H1 (cell line): ENCODE data around the gene CD200. TPM values are rescaled to one million over a fixed set of nuclear protein-coding genes. Genes with fewer than 3 reads are reported as not detected.

Experiments used
- CTCF ChIA-PET: fragments of 300-600 bp; sonication (Branson Sonifier 250); formaldehyde crosslinking; loops from one replicate; lab custom pipeline; 2021; ENCODE audit not compliant: partially characterized antibody; lab: Charles Lee
- POLR2A ChIA-PET: fragments of 300-600 bp; sonication (Branson Sonifier 250); formaldehyde crosslinking; loops from one replicate; lab custom pipeline; 2021; ENCODE audit warnings: inconsistent platforms; ENCODE audit not compliant: partially characterized antibody; lab: Charles Lee
- DNase-seq, 2 experiments: peaks; one replicate each; pipeline versions ENCODE4 v3.0.0 to v3.0.0-alpha.2; 2010 to 2022; ENCODE audit warnings: low spot score in 2 of 2, low read depth in 1 of 2, mixed read lengths in 1 of 2
- FAIRE-seq: peaks from 2 replicates; lab custom pipeline; 2011; peaks lifted over from hg19 to GRCh38; lab: Jason Lieb, UNC
- H2AFZ ChIP-seq: 2 replicates; pipeline ENCODE4 v1.8.1; 2012; ENCODE audit warnings: low read length, inconsistent platforms
- H2AK5ac ChIP-seq: 2 replicates; pipeline ENCODE4 v1.6.1; 2013; ENCODE audit warnings: low read depth, low read length
- H2BK120ac ChIP-seq: replicated peaks from 2 replicates; pipeline ENCODE3; 2013; ENCODE audit warnings: low read depth, low read length, inconsistent platforms
- H2BK12ac ChIP-seq: 2 replicates; pipeline ENCODE4 v1.6.1; 2013; ENCODE audit warnings: low read depth, low read length
- H2BK15ac ChIP-seq: 2 replicates; pipeline ENCODE4 v1.6.1; 2013; ENCODE audit warnings: low read length
- H2BK20ac ChIP-seq: 2 replicates; pipeline ENCODE4 v1.6.1; 2013; ENCODE audit warnings: low read length
- H2BK5ac ChIP-seq: 2 replicates; pipeline ENCODE4 v1.6.1; 2013; ENCODE audit warnings: low read depth, low read length
- H3K14ac ChIP-seq: 2 replicates; pipeline ENCODE4 v1.6.1; 2013; ENCODE audit warnings: inconsistent platforms; ENCODE audit not compliant: insufficient read length
- H3K18ac ChIP-seq: 2 replicates; pipeline ENCODE4 v1.6.1; 2013; ENCODE audit warnings: low read length; ENCODE audit errors: extremely low read depth
- H3K23ac ChIP-seq: 2 replicates; pipeline ENCODE4 v1.6.1; 2013; ENCODE audit warnings: inconsistent platforms; ENCODE audit not compliant: insufficient read length
- H3K23me2 ChIP-seq: 2 replicates; pipeline ENCODE4 v1.6.1; 2013; ENCODE audit warnings: low read depth, low read length
- H3K27ac ChIP-seq: 2 replicates; pipeline ENCODE4 v1.6.1; 2011; ENCODE audit warnings: low read depth, low read length, inconsistent platforms
- H3K27me3 ChIP-seq, 4 experiments: replicated peaks in 1 of 4; 1 replicate in 1 of 4; 2 replicates in 3 of 4; pipeline versions ENCODE4 v1.6.1 to v1.8.1; 2011 to 2013; ENCODE audit warnings: low read length in 3 of 4, mild to moderate bottlenecking in 3 of 4, inconsistent platforms in 2 of 4, mixed read lengths in 2 of 4, moderate library complexity in 1 of 4; ENCODE audit not compliant: control insufficient read depth in 3 of 4, insufficient read depth in 3 of 4; ENCODE audit errors: extremely low read depth in 1 of 4
- H3K36me3 ChIP-seq, 4 experiments: 2 replicates each; pipeline versions ENCODE4 v1.6.1 to v1.8.1; 2011 to 2013; ENCODE audit warnings: mild to moderate bottlenecking in 4 of 4, low read length in 3 of 4, moderate library complexity in 2 of 4, control low read depth in 1 of 4, inconsistent platforms in 1 of 4; ENCODE audit not compliant: insufficient read depth in 4 of 4, control insufficient read depth in 2 of 4
- H3K4ac ChIP-seq: replicated peaks from 2 replicates; pipeline ENCODE3; 2013; ENCODE audit warnings: low read length, low read depth, mixed read lengths, inconsistent platforms; ENCODE audit not compliant: insufficient read length
- H3K4me1 ChIP-seq, 4 experiments: replicated peaks in 1 of 4; 1 replicate in 1 of 4; 2 replicates in 3 of 4; pipeline versions ENCODE4 v1.6.1 to v1.8.1; 2011 to 2013; ENCODE audit warnings: low read length in 3 of 4, inconsistent platforms in 2 of 4, mixed read lengths in 1 of 4; ENCODE audit not compliant: insufficient read depth in 4 of 4, control insufficient read depth in 3 of 4
- H3K4me2 ChIP-seq, 2 experiments: 2 replicates each; pipeline versions ENCODE4 v1.6.1 to v1.8.1; 2011 to 2013; ENCODE audit warnings: low read depth in 2 of 2, low read length in 2 of 2, control low read depth in 1 of 2, inconsistent platforms in 1 of 2, mild to moderate bottlenecking in 1 of 2; ENCODE audit not compliant: insufficient read depth in 1 of 2
- H3K4me3 ChIP-seq, 4 experiments: fragments of 200-600, 300-600 bp in 1 of 4; sonication (generic), shearing (Covaris generic), sonication (Bioruptor Twin) in 1 of 4; 2 replicates each; pipeline versions ENCODE4 v1.5.1 to v1.8.1; 2011 to 2016; ENCODE audit warnings: low read length in 4 of 4, low read depth in 3 of 4, control low read depth in 2 of 4, inconsistent platforms in 2 of 4, mild to moderate bottlenecking in 2 of 4, mixed read lengths in 1 of 4, moderate library complexity in 1 of 4; ENCODE audit not compliant: insufficient read depth in 2 of 4; ENCODE audit errors: extremely low read depth in 1 of 4
- H3K56ac ChIP-seq: replicated peaks from 2 replicates; pipeline ENCODE3; 2013; ENCODE audit warnings: low read depth, mild to moderate bottlenecking, mixed read lengths, low read length, inconsistent platforms; ENCODE audit not compliant: insufficient read length
- H3K79me1 ChIP-seq: 2 replicates; pipeline ENCODE4 v1.6.1; 2013; ENCODE audit warnings: low read depth, low read length, control low read depth
- H3K79me2 ChIP-seq, 2 experiments: 2 replicates each; pipeline versions ENCODE4 v1.6.1 to v1.8.1; 2012 to 2013; ENCODE audit warnings: low read length in 2 of 2, mild to moderate bottlenecking in 2 of 2, inconsistent platforms in 1 of 2; ENCODE audit not compliant: insufficient read depth in 2 of 2, control insufficient read depth in 1 of 2
- H3K9ac ChIP-seq, 4 experiments: replicated peaks in 1 of 4; 1 replicate in 1 of 4; 2 replicates in 3 of 4; pipeline versions ENCODE4 v1.6.1 to v1.8.1; 2011 to 2013; ENCODE audit warnings: low read depth in 3 of 4, low read length in 3 of 4, control low read depth in 2 of 4, mild to moderate bottlenecking in 2 of 4, moderate library complexity in 2 of 4, inconsistent platforms in 1 of 4; ENCODE audit errors: extremely low read depth in 1 of 4
- H3K9me3 ChIP-seq, 2 experiments: 2 replicates each; pipeline versions ENCODE4 v1.6.1 to v1.8.1; 2012 to 2013; ENCODE audit warnings: mild to moderate bottlenecking in 2 of 2, moderate library complexity in 2 of 2, control low read depth in 1 of 2, inconsistent platforms in 1 of 2, low read depth in 1 of 2, low read length in 1 of 2, mixed read lengths in 1 of 2; ENCODE audit not compliant: insufficient read depth in 2 of 2
- H4K20me1 ChIP-seq, 2 experiments: replicated peaks in 1 of 2; 2 replicates each; pipeline versions ENCODE3 to v1.8.1; 2011 to 2013; ENCODE audit warnings: inconsistent platforms in 2 of 2, low read length in 2 of 2, mild to moderate bottlenecking in 1 of 2; ENCODE audit not compliant: insufficient read depth in 2 of 2, control insufficient read depth in 1 of 2
- H4K5ac ChIP-seq: 2 replicates; pipeline ENCODE4 v1.6.1; 2013; ENCODE audit warnings: low read length, low read depth, mixed read lengths, inconsistent platforms; ENCODE audit not compliant: insufficient read length
- H4K8ac ChIP-seq: 2 replicates; pipeline ENCODE4 v1.8.0; 2013; ENCODE audit warnings: mild to moderate bottlenecking, moderate library complexity, low read length, inconsistent platforms; ENCODE audit not compliant: insufficient read depth; ENCODE audit errors: extremely low read depth
- H4K91ac ChIP-seq: replicated peaks from 2 replicates; pipeline ENCODE3; 2013; ENCODE audit warnings: low read length, mixed read lengths, inconsistent platforms; ENCODE audit not compliant: insufficient read length
- ASH2L ChIP-seq: fragments of 200-600, 300-600 bp; sonication (generic); IDR thresholded peaks from one replicate; pipeline ENCODE4 v1.7.1; 2017; ENCODE audit warnings: low read length
- ATF2 ChIP-seq: IDR thresholded peaks from 2 replicates; pipeline ENCODE4 v1.6.1; 2012; ENCODE audit warnings: low read length, inconsistent platforms
- BRCA1 ChIP-seq: IDR thresholded peaks from 2 replicates; pipeline ENCODE4 v1.6.1; 2012; ENCODE audit warnings: low read depth, low read length, improper control_type of control experiment
- CBX5 ChIP-seq: fragments of 300-800, 300-1000 bp; sonication (generic); IDR thresholded peaks from 2 replicates; pipeline ENCODE4 v1.7.1; 2016; ENCODE audit warnings: antibody characterized with exemption, low read length, low read depth
- JUN ChIP-seq: IDR thresholded peaks from 2 replicates; pipeline ENCODE4 v1.6.1; 2011; ENCODE audit warnings: low read depth, mild to moderate bottlenecking, improper control_type of control experiment, low read length
- JUND ChIP-seq: IDR thresholded peaks from 2 replicates; pipeline ENCODE4 v1.6.1; 2011; ENCODE audit warnings: mild to moderate bottlenecking, improper control_type of control experiment, low read length
- KDM1A ChIP-seq: fragments of 200-600, 300-600 bp; sonication (generic); IDR thresholded peaks from 2 replicates; pipeline ENCODE4 v1.7.1; 2016; ENCODE audit warnings: mild to moderate bottlenecking, low read length, borderline replicate concordance
- NRF1 ChIP-seq: IDR thresholded peaks from 2 replicates; pipeline ENCODE4 v1.6.1; 2011; ENCODE audit warnings: mild to moderate bottlenecking, low read depth, low read length, improper control_type of control experiment
- POLR2AphosphoS5 ChIP-seq: IDR thresholded peaks from 2 replicates; pipeline ENCODE4 v1.6.1; 2011; ENCODE audit warnings: low read depth, low read length
- SIN3A ChIP-seq, 2 experiments: IDR thresholded peaks in 1 of 2; conservative IDR thresholded peaks in 1 of 2; 2 replicates each; pipeline ENCODE4 v1.6.1; 2011 to 2012; ENCODE audit warnings: low read length in 2 of 2, improper control_type of control experiment in 1 of 2, low read depth in 1 of 2, mild to moderate bottlenecking in 1 of 2
- SP4 ChIP-seq: IDR thresholded peaks from 2 replicates; pipeline ENCODE4 v1.6.1; 2012; ENCODE audit warnings: low read length, inconsistent platforms
- SRF ChIP-seq: IDR thresholded peaks from 2 replicates; pipeline ENCODE4 v1.6.1; 2011; ENCODE audit warnings: mild to moderate bottlenecking, low read depth, low read length, moderate library complexity
- ZNF274 ChIP-seq: IDR thresholded peaks from 2 replicates; pipeline ENCODE4 v1.7.0; 2012; ENCODE audit warnings: low read length, borderline replicate concordance; ENCODE audit errors: extremely low read depth
- WGBS, 2 experiments: shearing (Covaris generic) in 1 of 2; methylation state at CpG; one replicate each; pipeline versions ENCODE4 v1.1.6 to v1.1.7; 2013 to 2015; ENCODE audit warnings: low lambda C conversion rate in 2 of 2, mixed read lengths in 2 of 2, inconsistent platforms in 1 of 2, low coverage in 1 of 2, missing lambda C conversion rate in 1 of 2; ENCODE audit not compliant: insufficient replicate concordance in 2 of 2, insufficient coverage in 1 of 2, insufficient read length in 1 of 2; ENCODE audit errors: extremely low coverage in 1 of 2, missing lambda C conversion rate in 1 of 2; 5-methylcytosine and 5-hydroxymethylcytosine counted together
- polyA plus RNA-seq, 7 experiments: library from polyadenylated mRNA; depleted of rRNA in 3 of 7; stranded (reverse) in 5 of 7; unstranded in 2 of 7; fragments of >200 nt in 5 of 7; fragments of 200-250 nt in 2 of 7; gene quantifications; 1 replicate in 5 of 7; 2 replicates in 1 of 7; 4 replicates in 1 of 7; pipeline versions ENCODE4 v1.2.1 to v1.2.3, GENCODE V29; 2011 to 2013; ENCODE audit warnings: missing spikeins in 2 of 7, mixed read lengths in 2 of 7
- total RNA-seq: library from RNA; stranded (reverse); fragmentation: NEBNext Ultra II Directional; extraction: Animal tissue kit (Norgen Biotek cat#: 25700); gene quantifications from 2 replicates; pipeline ENCODE4 v1.2.1, GENCODE V29; 2021

CD200 gene
- total and polyA plus RNA-seq, 2 of the 8 experiments (the other 6 are each of a cell fraction or from before 2014, with no cell fraction given): 45.8 to 50.2 TPM

- H3K23ac ChIP-seq: no peak overlapping the region
- no peak overlapping the region for H2BK5ac ChIP-seq
- 91% methylated on average over 6 of the region's 6 CpGs; no CpG with 5 or more reads in 1 of the 2 experiments for WGBS, 2 experiments
- H4K5ac ChIP-seq: no peak overlapping the region
- no peak overlapping the region for H3K27ac ChIP-seq
- no peaks in the 10 kb centered on the region for H3K23me2 ChIP-seq
- no peaks in the 10 kb centered on the region for H3K9me3 ChIP-seq
- no peak overlapping the region for H3K18ac ChIP-seq
- H2AK5ac ChIP-seq: no peak overlapping the region
- H3K79me2 ChIP-seq: peaks cover 0 to 54% of the 10 kb centered on the region in 2 experiments; a peak in 3 of 4 replicates
- no peak overlapping the region for H2BK12ac ChIP-seq
- no peak overlapping the region for H3K4ac ChIP-seq
- no peaks in the 10 kb centered on the region for H4K20me1 ChIP-seq
- H4K8ac ChIP-seq: no peak overlapping the region
- no peak overlapping the region for H4K91ac ChIP-seq
- no peak overlapping the region for H2BK20ac ChIP-seq
- no peak overlapping the region for H2BK120ac ChIP-seq
- H3K4me3 ChIP-seq: no peak overlapping the region
- H3K56ac ChIP-seq: no peak overlapping the region
- no peak overlapping the region for H3K4me2 ChIP-seq
- H3K79me1 ChIP-seq: peaks cover 3% of the 10 kb centered on the region; the same call in 1 of the 2 replicates
- H2AFZ ChIP-seq: no peak overlapping the region
- no peak overlapping the region for H2BK15ac ChIP-seq
- CTCF ChIA-PET: interaction anchor here (0.7 to 2.2 kb wide), 3 partner anchors 13 to 56 kb away, joined by 3 to 6 read pairs (median 3); partner anchors contain the start of gene SLC9C1
- POLR2A ChIA-PET: interaction anchor here (3.3 kb wide), 2 partner anchors 11 to 16 kb away, joined by 23 to 29 read pairs; partner anchors contain the start of gene CD200
- H3K36me3 ChIP-seq: peaks cover 22 to 75% (median 49%) of the 10 kb centered on the region in 4 experiments
- H3K4me1 ChIP-seq: peaks cover 2 to 29% (median 20%) of the 10 kb centered on the region in 4 experiments
- no peaks in the 10 kb centered on the region for H3K27me3 ChIP-seq
- no peak overlapping the region for H3K9ac ChIP-seq
- no peak overlapping the region for H3K14ac ChIP-seq
- FAIRE-seq: no peak
- no peak for DNase-seq
- no peak for TF ChIP-seq ZNF274
- no peak for TF ChIP-seq POLR2AphosphoS5
- no peak for TF ChIP-seq CBX5
- no peak for TF ChIP-seq JUND
- TF ChIP-seq SP4: no peak
- no peak for TF ChIP-seq ATF2
- no peak for TF ChIP-seq KDM1A
- no peak for TF ChIP-seq BRCA1
- no peak for TF ChIP-seq NRF1
- no peak for TF ChIP-seq JUN
- TF ChIP-seq SRF: no peak
- no peak for TF ChIP-seq ASH2L
- no peak for TF ChIP-seq SIN3A (conservative IDR thresholded peaks at IDR 0.05 in 1 of 2, IDR thresholded peaks at IDR 0.05 in 1 of 2; ENCODE audit: low read depth in 1 of 2, low read length in 2 of 2)
These were observed 16.6 kb downstream of the CD200 start for GRCh38 chr3:112349557-112349956.
